Breast epithelium (tissue), 3 donors: ENCODE data around the gene TMEM213.

Experiments
- POLR2A ChIP-seq: fragments of 450-650 bp; IDR thresholded peaks from one replicate; pipeline ENCODE4 v1.6.1; 2016; ENCODE audit warnings: antibody characterized with exemption, mild to moderate bottlenecking, moderate library complexity
- POLR2AphosphoS5 ChIP-seq, 3 donors: sonication (generic); formaldehyde crosslinking; IDR thresholded peaks; one replicate each; pipeline ENCODE4 v1.6.1; 2017; ENCODE audit warnings: antibody characterized with exemption in 3 of 3
- TF ChIP-seq, protein P1 (sequence below), 3 donors: fragments of 450-650 bp; IDR thresholded peaks; one replicate each; pipeline ENCODE4 v1.5.1; 2016 to 2017; ENCODE audit warnings: antibody characterized with exemption in 3 of 3, mild to moderate bottlenecking in 3 of 3, moderate library complexity in 3 of 3

DNA sequence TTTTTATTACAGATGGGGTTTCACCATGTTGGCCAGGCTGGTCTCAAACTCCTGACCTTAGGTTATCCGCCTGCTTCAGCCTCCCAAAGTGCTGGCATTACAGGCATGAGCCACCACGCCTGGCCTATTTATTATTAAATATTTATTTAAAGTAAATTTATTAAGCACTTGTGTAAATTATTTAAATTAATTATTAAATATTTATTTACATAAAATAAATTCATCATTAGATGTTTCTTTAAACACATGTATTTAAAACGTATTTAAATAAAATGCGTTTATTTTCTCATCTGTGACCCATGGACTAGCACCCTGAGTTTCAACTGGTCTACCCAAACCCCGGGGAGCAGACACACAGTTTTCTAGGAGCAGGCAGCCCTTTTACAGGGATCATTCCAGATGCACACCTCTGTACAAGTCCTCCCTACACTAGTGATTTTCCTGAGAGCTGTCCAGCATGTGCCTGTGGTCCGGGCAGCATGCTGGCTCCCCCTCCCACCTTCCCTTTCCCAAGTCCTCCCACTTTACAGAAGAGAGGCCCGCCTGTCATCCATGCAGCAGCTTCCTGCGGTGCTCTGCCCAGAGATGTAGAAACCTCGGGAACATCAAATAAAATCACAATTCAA, 89.4 kb downstream of the TMEM213 start:
- TF ChIP-seq, protein P1, sequence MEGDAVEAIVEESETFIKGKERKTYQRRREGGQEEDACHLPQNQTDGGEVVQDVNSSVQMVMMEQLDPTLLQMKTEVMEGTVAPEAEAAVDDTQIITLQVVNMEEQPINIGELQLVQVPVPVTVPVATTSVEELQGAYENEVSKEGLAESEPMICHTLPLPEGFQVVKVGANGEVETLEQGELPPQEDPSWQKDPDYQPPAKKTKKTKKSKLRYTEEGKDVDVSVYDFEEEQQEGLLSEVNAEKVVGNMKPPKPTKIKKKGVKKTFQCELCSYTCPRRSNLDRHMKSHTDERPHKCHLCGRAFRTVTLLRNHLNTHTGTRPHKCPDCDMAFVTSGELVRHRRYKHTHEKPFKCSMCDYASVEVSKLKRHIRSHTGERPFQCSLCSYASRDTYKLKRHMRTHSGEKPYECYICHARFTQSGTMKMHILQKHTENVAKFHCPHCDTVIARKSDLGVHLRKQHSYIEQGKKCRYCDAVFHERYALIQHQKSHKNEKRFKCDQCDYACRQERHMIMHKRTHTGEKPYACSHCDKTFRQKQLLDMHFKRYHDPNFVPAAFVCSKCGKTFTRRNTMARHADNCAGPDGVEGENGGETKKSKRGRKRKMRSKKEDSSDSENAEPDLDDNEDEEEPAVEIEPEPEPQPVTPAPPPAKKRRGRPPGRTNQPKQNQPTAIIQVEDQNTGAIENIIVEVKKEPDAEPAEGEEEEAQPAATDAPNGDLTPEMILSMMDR (IDR thresholded peaks at IDR 0.05) = no peak
- TF ChIP-seq POLR2A (no peak), POLR2AphosphoS5 (IDR thresholded peaks at IDR 0.05) (no peak)
